ENCODE results near the gene SEPTIN5. TPM values are rescaled to one million over a fixed set of nuclear protein-coding genes. Genes with fewer than 3 reads are reported as not detected.

SEPTIN5 gene
- total RNA-seq, 3 donors from 2014 or later (not counting 1 experiment from before 2014, with no cell fraction given): 0.52 to 4.5 (median 1.9) TPM

GRCh38 chr22:19770349-19771220 lies 56.3 kb downstream of the SEPTIN5 start:
- no peak for ATAC-seq
- peaks cover 12 to 22% of the 10 kb centered on the region in 2 donors for H3K4me1 Mint-ChIP-seq
- H3K4me3 Mint-ChIP-seq: no peak overlapping the region
- H3K9me3 Mint-ChIP-seq: no peaks in the 10 kb centered on the region
- no peak for DNase-seq
- no peak overlapping the region for H3K4me3 ChIP-seq (ENCODE audit: low read length)
- no peak overlapping the region for H3K27ac Mint-ChIP-seq
- peaks cover 15% of the 10 kb centered on the region for H3K27me3 ChIP-seq (ENCODE audit: control insufficient read depth, insufficient read depth, low read length)
- no peak for TF ChIP-seq CTCF (IDR thresholded peaks at IDR 0.05)
- H3K27ac ChIP-seq (ENCODE audit: low read length): no peak overlapping the region
- H3K36me3 Mint-ChIP-seq: no peaks in the 10 kb centered on the region
- H3K27me3 Mint-ChIP-seq (ENCODE audit: low read depth in 2 of 2): peaks cover 0 to 22% of the 10 kb centered on the region in 2 donors
- peaks cover 27% of the 10 kb centered on the region for H3K4me1 ChIP-seq (ENCODE audit: control insufficient read depth, insufficient read depth, low read length)
- no peaks in the 10 kb centered on the region for H3K36me3 ChIP-seq (ENCODE audit: control insufficient read depth, insufficient read depth, low read length)
- intact Hi-C loops (cut with micrococcal nuclease): no loop called here
- WGBS (ENCODE audit: insufficient coverage): 89% methylated on average over 25 of the region's 25 CpGs
- no peaks in the 10 kb centered on the region for H3K9me3 ChIP-seq (ENCODE audit: control insufficient read depth, insufficient read depth, low read length)

- ATAC-seq (no peak), DNase-seq (no peak)
- peaks cover 10% of the 10 kb centered on the region for H3K27me3 ChIP-seq (ENCODE audit: control insufficient read depth, insufficient read depth, low read length)
- intact Hi-C loops (cut with micrococcal nuclease): no loop called here
- TF ChIP-seq CTCF (IDR thresholded peaks at IDR 0.05): no peak
- no peak overlapping the region for H3K27ac ChIP-seq (ENCODE audit: low read length)
- no peak overlapping the region for H3K4me3 ChIP-seq (ENCODE audit: low read length)
- peaks cover 24% of the 10 kb centered on the region for H3K4me1 ChIP-seq (ENCODE audit: control insufficient read depth, insufficient read depth, low read length)
- H3K27ac Mint-ChIP-seq: no peak overlapping the region
- peaks cover 6 to 22% of the 10 kb centered on the region in 2 donors for H3K4me1 Mint-ChIP-seq
- peaks cover 0 to 19% of the 10 kb centered on the region in 2 donors for H3K27me3 Mint-ChIP-seq (ENCODE audit: low read depth in 2 of 2)
- no peaks in the 10 kb centered on the region for H3K36me3 Mint-ChIP-seq
- no peaks in the 10 kb centered on the region for H3K9me3 ChIP-seq (ENCODE audit: control insufficient read depth, insufficient read depth, low read length)
- 59% methylated on average over 4 of the region's 4 CpGs for WGBS (ENCODE audit: insufficient coverage)
- H3K4me3 Mint-ChIP-seq: no peak overlapping the region
- no peaks in the 10 kb centered on the region for H3K36me3 ChIP-seq (ENCODE audit: control insufficient read depth, insufficient read depth, low read length)
- no peaks in the 10 kb centered on the region for H3K9me3 Mint-ChIP-seq
These were observed 58.0 kb downstream of the SEPTIN5 start for GRCh38 chr22:19772422-19772672.

Other genes with a start within 250 kb of the SEPTIN5 start
- 100 to 1,000 TPM in 1 of 3 donors, 10 to 100 TPM in 2; 73.8 to 101 (median 77.8) TPM for gene UFD1, start 235.3 kb upstream of the SEPTIN5 start, total RNA-seq
- 1 to 10 TPM; 1.6 to 4.8 (median 3.3) TPM for gene CDC45, start 234.6 kb upstream of the SEPTIN5 start, total RNA-seq
- 1 to 10 TPM in 2 of 3 donors, not detected in 1; 1.3 to 1.7 TPM for gene CLDN5, start 190.1 kb upstream of the SEPTIN5 start, total RNA-seq
- gene GP1BB, start 9.0 kb downstream of the SEPTIN5 start, total RNA-seq: 1 to 10 TPM in 2 of 3 donors, under 1 TPM in 1; 0.39 to 7.8 (median 4.2) TPM
- 1 to 10 TPM; 2.0 to 4.6 (median 3.2) TPM for gene TBX1, start 46.3 kb downstream of the SEPTIN5 start, total RNA-seq
- 1 to 10 TPM; 5.1 to 5.3 (median 5.3) TPM for gene GNB1L, start 140.4 kb downstream of the SEPTIN5 start, total RNA-seq
- 10 to 100 TPM in 2 of 3 donors, 1 to 10 TPM in 1; 6.4 to 12.5 (median 11.7) TPM for gene RTL10, start 140.4 kb downstream of the SEPTIN5 start, total RNA-seq
- 10 to 100 TPM; 37.5 to 56.2 (median 38.2) TPM for gene COMT, start 227.3 kb downstream of the SEPTIN5 start, total RNA-seq
- gene TXNRD2, start 227.3 kb downstream of the SEPTIN5 start, total RNA-seq: 10 to 100 TPM; 23.5 to 37.3 (median 24.4) TPM

Data from natural killer cell (primary cell).